Nephron progenitor cell (in vitro differentiated cells): ENCODE measurements around the gene HABP2.

Source experiments
- DNase-seq: peaks from one replicate; pipeline ENCODE4 v3.0.0; 2021
- H3K27ac Mint-ChIP-seq: 2 replicates; pipeline ENCODE4 v1.8.0; 2021; ENCODE audit warnings: mild to moderate bottlenecking, moderate library complexity, mixed read lengths
- H3K27me3 Mint-ChIP-seq: 2 replicates; pipeline ENCODE4 v1.8.0; 2021; ENCODE audit warnings: mild to moderate bottlenecking, low read depth, mixed read lengths; ENCODE audit not compliant: poor library complexity
- H3K36me3 Mint-ChIP-seq: 2 replicates; pipeline ENCODE4 v1.8.0; 2021; ENCODE audit warnings: low read depth, mixed read lengths
- H3K4me1 Mint-ChIP-seq: 2 replicates; pipeline ENCODE4 v1.8.0; 2021; ENCODE audit warnings: mixed read lengths
- H3K4me3 Mint-ChIP-seq: 2 replicates; pipeline ENCODE4 v1.8.0; 2021; ENCODE audit warnings: mild to moderate bottlenecking, moderate library complexity, mixed read lengths
- H3K9me3 Mint-ChIP-seq: 2 replicates; pipeline ENCODE4 v1.8.0; 2021; ENCODE audit warnings: mild to moderate bottlenecking, moderate library complexity, mixed read lengths
- CTCF ChIP-seq: fragments of 200-600 bp; sonication (generic); IDR thresholded peaks from 2 replicates; pipeline ENCODE4 v1.5.0; 2021; ENCODE audit warnings: antibody characterized with exemption

Gene HABP2

DNA sequence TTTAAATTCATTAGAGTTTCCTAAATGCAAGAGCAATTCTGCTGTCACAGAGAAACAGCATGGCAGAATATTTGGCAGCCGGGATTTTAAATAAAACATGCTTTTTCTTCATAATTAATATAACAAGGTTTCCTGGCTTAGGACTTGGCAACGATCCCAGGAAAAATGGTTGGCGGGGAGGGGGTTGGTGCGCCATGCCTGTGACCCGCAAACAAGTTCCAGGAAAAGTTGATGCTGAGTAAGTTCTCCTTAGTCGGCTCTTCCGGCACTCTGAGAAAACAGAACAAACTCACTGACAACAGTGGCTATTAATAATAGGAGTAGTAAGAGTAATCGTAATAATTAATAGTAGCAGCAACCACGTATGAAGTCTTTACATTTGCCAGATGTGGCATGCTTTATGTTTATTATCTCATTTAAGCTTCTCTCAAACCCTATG, 4.6 kb downstream of the HABP2 start:
- DNase-seq, result no peak
- H3K4me1 Mint-ChIP-seq, result peaks cover 9% of the 10 kb centered on the region
- peaks cover 57% of the 10 kb centered on the region for H3K27me3 Mint-ChIP-seq
- no peak overlapping the region for H3K4me3 Mint-ChIP-seq
- H3K27ac Mint-ChIP-seq, result no peak overlapping the region
- TF ChIP-seq CTCF, result no peak
- no peaks in the 10 kb centered on the region for H3K36me3 Mint-ChIP-seq
- H3K9me3 Mint-ChIP-seq, result no peaks in the 10 kb centered on the region

GRCh38 chr10:113557903-113558321, 5.1 kb downstream of the HABP2 start:
- Mint-ChIP-seq H3K4me3 (no peak overlapping the region), H3K9me3 (no peaks in the 10 kb centered on the region), H3K27ac (no peak overlapping the region), H3K4me1 (peaks cover 14% of the 10 kb centered on the region), H3K27me3 (peaks cover 59% of the 10 kb centered on the region), H3K36me3 (no peaks in the 10 kb centered on the region)
- DNase-seq, result no peak
- TF ChIP-seq CTCF, result no peak

- Mint-ChIP-seq H3K4me3 (no peak overlapping the region), H3K27ac (no peak overlapping the region), H3K4me1 (peaks cover 35% of the 10 kb centered on the region), H3K36me3 (no peaks in the 10 kb centered on the region), H3K9me3 (no peaks in the 10 kb centered on the region), H3K27me3 (peaks cover 69% of the 10 kb centered on the region)
- DNase-seq, result no peak
- no peak for TF ChIP-seq CTCF
Observed at GRCh38 chr10:113560071-113560470, 7.2 kb downstream of the HABP2 start.

DNA sequence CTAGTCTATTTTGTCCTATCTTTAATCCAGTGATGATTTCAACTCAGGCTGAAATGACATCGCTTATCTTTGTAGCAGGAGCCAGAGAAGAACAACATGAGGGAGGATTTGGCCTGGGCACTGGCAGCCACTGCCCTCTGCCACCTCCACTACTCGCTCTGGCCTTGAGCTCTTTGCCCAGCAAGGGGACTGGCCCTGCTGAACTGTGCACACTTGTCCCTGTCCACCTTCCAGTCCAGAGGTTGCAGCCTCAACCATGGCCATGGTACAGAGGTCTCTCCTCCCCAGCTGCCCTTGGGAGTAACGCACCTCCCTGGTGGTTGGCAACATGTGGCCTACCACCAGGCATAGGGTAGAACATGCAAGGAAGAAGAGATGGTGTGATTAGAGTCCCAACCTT, 8.4 kb downstream of the HABP2 start:
- peaks cover 67% of the 10 kb centered on the region for H3K27me3 Mint-ChIP-seq
- no peak for TF ChIP-seq CTCF
- no peak overlapping the region for H3K27ac Mint-ChIP-seq
- H3K36me3 Mint-ChIP-seq, result no peaks in the 10 kb centered on the region
- DNase-seq, result no peak
- H3K4me1 Mint-ChIP-seq, result peaks cover 44% of the 10 kb centered on the region
- H3K9me3 Mint-ChIP-seq, result no peaks in the 10 kb centered on the region
- no peak overlapping the region for H3K4me3 Mint-ChIP-seq

- Mint-ChIP-seq H3K4me3 (no peak overlapping the region), H3K36me3 (no peaks in the 10 kb centered on the region), H3K4me1 (peaks cover 44% of the 10 kb centered on the region), H3K27ac (no peak overlapping the region), H3K27me3 (peaks cover 58% of the 10 kb centered on the region), H3K9me3 (no peaks in the 10 kb centered on the region)
- DNase-seq, result no peak
- TF ChIP-seq CTCF, result no peak
Observed at GRCh38 chr10:113562069-113562468, 9.2 kb downstream of the HABP2 start.

DNA sequence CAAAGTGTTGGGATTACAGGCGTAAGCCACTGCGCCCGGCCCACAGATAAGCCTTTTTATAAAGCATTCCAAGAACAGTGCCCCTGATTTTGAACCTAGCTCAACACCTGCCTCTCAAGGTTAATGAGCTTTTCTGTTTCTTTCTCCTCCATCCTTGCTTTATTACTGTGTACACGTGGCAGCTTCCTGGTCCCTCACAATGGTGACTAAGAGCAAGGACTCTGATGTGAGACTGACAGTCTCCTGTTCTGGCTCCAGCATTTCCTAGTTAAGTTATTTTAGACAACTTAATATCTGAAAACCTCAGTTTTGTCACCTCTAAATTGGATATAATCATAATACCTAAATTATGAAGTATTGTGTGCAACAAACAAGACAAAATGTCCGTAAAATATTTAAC, 9.9 kb downstream of the HABP2 start:
- Mint-ChIP-seq H3K4me3 (no peak overlapping the region), H3K36me3 (no peaks in the 10 kb centered on the region), H3K9me3 (no peaks in the 10 kb centered on the region), H3K4me1 (peaks cover 44% of the 10 kb centered on the region), H3K27me3 (peaks cover 52% of the 10 kb centered on the region), H3K27ac (peak overlapping the region; percentile 34)
- DNase-seq, result no peak
- no peak for TF ChIP-seq CTCF
